K562 (cell line): ENCODE data around the gene KIF23. TPM values are rescaled to one million over a fixed set of nuclear protein-coding genes. Genes with fewer than 3 reads are reported as not detected.

Experiments
- ATF1 ChIP-seq, 2 experiments: fragments of 450-650 bp in 1 of 2; IDR thresholded peaks; 2 replicates each; pipeline ENCODE4 v1.6.1; 2016; ENCODE audit warnings: missing compliant biosample characterization in 1 of 2, missing genetic modification characterization in 1 of 2
- CUX1 ChIP-seq: fragments of 200-800 bp; sonication (Bioruptor generic); IDR thresholded peaks from 2 replicates; pipeline ENCODE4 v1.6.1; 2016; ENCODE audit warnings: missing genetic modification characterization, missing compliant biosample characterization
- CXXC5 ChIP-seq: fragments of 250-450 bp; sonication (Bioruptor Pico); IDR thresholded peaks from 2 replicates; pipeline ENCODE4 v1.8.0; 2022; ENCODE audit warnings: inconsistent platforms, mild to moderate bottlenecking, moderate library complexity
- ETS1 ChIP-seq: conservative IDR thresholded peaks from 2 replicates; pipeline ENCODE4 v1.6.1; 2011; ENCODE audit warnings: low read depth, mild to moderate bottlenecking, low read length; ENCODE audit not compliant: control insufficient read depth
- FOXK1 ChIP-seq: sonication (generic); formaldehyde crosslinking; IDR thresholded peaks from 2 replicates; pipeline ENCODE4 v1.8.0; 2022; ENCODE audit warnings: missing genetic modification reagents, mild to moderate bottlenecking, borderline replicate concordance
- JUND ChIP-seq, 2 experiments: IDR thresholded peaks; 2 replicates in 1 of 2; 3 replicates in 1 of 2; pipeline ENCODE4 v1.6.1; 2011; ENCODE audit warnings: borderline replicate concordance in 2 of 2, low read depth in 2 of 2, low read length in 2 of 2, improper control_type of control experiment in 1 of 2, missing biosample characterization in 1 of 2, missing genetic modification characterization in 1 of 2, missing genetic modification reagents in 1 of 2
- LARP7 ChIP-seq: fragments of 450-650 bp; IDR thresholded peaks from 2 replicates; pipeline ENCODE4 v1.6.1; 2016
- RBM34 ChIP-seq: fragments of 200-400 bp; formaldehyde crosslinking; IDR thresholded peaks from 2 replicates; pipeline ENCODE4 v1.6.1; 2018; ENCODE audit warnings: low read length, borderline replicate concordance; ENCODE audit not compliant: insufficient read depth
- SMARCB1 ChIP-seq: IDR thresholded peaks from 2 replicates; pipeline ENCODE4 v1.6.1; 2011; ENCODE audit warnings: improper control_type of control experiment, low read depth; ENCODE audit not compliant: insufficient read length
- ZKSCAN3 ChIP-seq: fragments of 250-450 bp; sonication (Bioruptor Pico); IDR thresholded peaks from 2 replicates; pipeline ENCODE4 v1.4.0; 2020
- ZNF23 ChIP-seq: fragments of 250-450 bp; sonication (Bioruptor Pico); IDR thresholded peaks from 2 replicates; pipeline ENCODE4 v1.4.0; 2020; ENCODE audit warnings: mild to moderate bottlenecking
- ZNF253 ChIP-seq: fragments of 250-450 bp; sonication (Bioruptor Pico); conservative IDR thresholded peaks from 2 replicates; pipeline ENCODE4 v1.6.1; 2021; ENCODE audit warnings: mild to moderate bottlenecking
- ZNF347 ChIP-seq: fragments of 450-650 bp; formaldehyde crosslinking; IDR thresholded peaks from 2 replicates; pipeline ENCODE4 v1.4.0; 2020; ENCODE audit warnings: low read depth, mild to moderate bottlenecking, moderate library complexity
- ZNF398 ChIP-seq: fragments of 250-450 bp; sonication (Bioruptor Pico); IDR thresholded peaks from 2 replicates; pipeline ENCODE4 v1.8.0; 2021; ENCODE audit warnings: moderate library complexity, mild to moderate bottlenecking, inconsistent platforms
- polyA plus RNA-seq, 8 experiments: library from polyadenylated mRNA; depleted of rRNA in 4 of 8; stranded (reverse) in 5 of 8; unstranded in 3 of 8; fragments of >200 nt; fragmentation: Nextera tagmentation in 2 of 8; fragmentation: Illumina TruSeq in 1 of 8; extraction: Ambion mirVana in 2 of 8; extraction: Trizol in 1 of 8; gene quantifications; 2 replicates each; pipeline versions ENCODE4 v1.2.1 to v1.2.3, GENCODE V29; 2011 to 2014; ENCODE audit warnings: inconsistent platforms in 1 of 8, missing spikeins in 1 of 8
- total RNA-seq, 7 experiments: library from RNA; depleted of rRNA in 6 of 7; stranded (reverse); fragments of >200 nt in 6 of 7; fragmentation: Illumina TruSeq in 2 of 7; extraction: Trizol in 2 of 7; gene quantifications; 2 replicates each; pipeline versions ENCODE4 v1.2.1 to v1.2.3, GENCODE V29; 2011 to 2021; ENCODE audit warnings: low replicate concordance in 1 of 7

The KIF23 gene
- total and polyA plus RNA-seq, 9 of the 15 experiments (the other 6 are each of a cell fraction or from before 2014, with no cell fraction given): 29.4 to 58.2 (median 41.9) TPM

GRCh38 chr15:69413822-69414700 is at the start of gene KIF23 (continued):
- TF ChIP-seq CUX1 (CRISPR knock-in tag) (no peak), ZNF23 (CRISPR knock-in tag) (no peak), ATF1 (CRISPR knock-in tag; IDR thresholded peaks at IDR 0.05) (no peak), ATF1 (tag; IDR thresholded peaks at IDR 0.05) (peak; percentile 84), ZNF398 (CRISPR knock-in tag) (no peak), FOXK1 (no peak), CXXC5 (CRISPR knock-in tag) (peak; percentile 91), ZKSCAN3 (CRISPR knock-in tag) (no peak), RBM34 (no peak), SMARCB1 (no peak), ZNF253 (CRISPR knock-in tag) (no peak), LARP7 (0 out of 2 replicates have a peak, but pooled peaks have one; percentile 68), JUND (IDR thresholded peaks at IDR 0.05; ENCODE audit: borderline replicate concordance, low read depth, low read length) (peak; percentile 68), JUND (tag; IDR thresholded peaks at IDR 0.05; ENCODE audit: borderline replicate concordance, low read depth, low read length) (no peak), ZNF347 (CRISPR knock-in tag) (no peak), ETS1 (peak; percentile 88; the same call in 1 of the 2 replicates)
